Erythroblast (primary cell): ENCODE measurements around the gene SUN3.

Experiments
- GATA1 ChIP-seq: IDR thresholded peaks from 2 replicates; pipeline ENCODE4 v1.6.1; 2011; ENCODE audit warnings: low read depth, mild to moderate bottlenecking, control low read depth, low read length, moderate library complexity
- POLR2A ChIP-seq: IDR thresholded peaks from 2 replicates; pipeline ENCODE4 v1.6.1; 2011; ENCODE audit warnings: mild to moderate bottlenecking, low read length

DNA sequence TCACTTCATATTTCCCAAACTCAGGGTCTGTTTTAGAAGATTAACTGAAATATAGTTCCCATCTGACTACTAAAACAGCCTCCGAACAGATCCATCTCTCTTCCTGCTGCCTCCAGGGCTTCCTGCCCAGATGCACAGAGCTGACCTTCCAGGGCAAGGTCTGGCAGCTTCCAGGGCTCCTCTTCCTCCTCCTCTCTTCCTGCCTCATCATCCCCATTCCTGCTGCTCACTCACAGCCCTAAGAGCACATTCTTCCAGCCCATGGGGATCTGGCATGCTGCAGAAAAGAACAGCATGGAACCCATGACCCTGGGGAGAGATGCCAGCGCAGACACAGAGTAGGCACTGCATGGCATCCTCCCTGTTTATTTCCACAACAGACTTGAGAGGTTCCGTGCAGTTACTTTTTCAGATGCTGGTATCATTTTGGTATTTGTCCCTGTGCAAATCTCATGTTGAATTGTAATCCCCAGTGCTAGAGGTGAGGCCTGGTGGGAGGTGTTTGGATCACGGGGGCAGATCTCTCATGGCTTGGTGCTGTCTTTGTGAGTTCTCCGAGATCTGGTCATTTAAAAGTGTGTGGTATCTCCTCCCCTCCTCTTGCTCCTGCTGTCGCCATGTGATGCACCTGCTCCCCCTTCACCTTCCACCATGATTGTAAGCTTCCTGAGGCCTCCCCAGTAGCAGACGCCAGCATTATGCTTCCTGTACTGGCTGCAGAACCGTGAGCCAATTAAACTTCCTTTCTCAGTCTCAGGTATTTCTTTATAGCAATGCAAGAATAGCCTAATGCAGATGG is 85.0 kb downstream of the SUN3 start:
- TF ChIP-seq POLR2A (no peak), GATA1 (no peak)
